HG02840 (cell line): ENCODE measurements around the gene ASCC1.
A peak's percentile ranks its signal among the peaks of the same experiment; 100 is the strongest.

Experiments
- ATAC-seq: cut with Tn5 transposase; IDR thresholded peaks from one replicate; pipeline ENCODE4 v1.9.1; 2021; ENCODE audit warnings: mild to moderate bottlenecking, moderate library complexity, moderate number of reproducible peaks; ENCODE audit not compliant: unreplicated experiment, low FRiP score

The ASCC1 gene, protein sequence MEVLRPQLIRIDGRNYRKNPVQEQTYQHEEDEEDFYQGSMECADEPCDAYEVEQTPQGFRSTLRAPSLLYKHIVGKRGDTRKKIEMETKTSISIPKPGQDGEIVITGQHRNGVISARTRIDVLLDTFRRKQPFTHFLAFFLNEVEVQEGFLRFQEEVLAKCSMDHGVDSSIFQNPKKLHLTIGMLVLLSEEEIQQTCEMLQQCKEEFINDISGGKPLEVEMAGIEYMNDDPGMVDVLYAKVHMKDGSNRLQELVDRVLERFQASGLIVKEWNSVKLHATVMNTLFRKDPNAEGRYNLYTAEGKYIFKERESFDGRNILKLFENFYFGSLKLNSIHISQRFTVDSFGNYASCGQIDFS

DNA sequence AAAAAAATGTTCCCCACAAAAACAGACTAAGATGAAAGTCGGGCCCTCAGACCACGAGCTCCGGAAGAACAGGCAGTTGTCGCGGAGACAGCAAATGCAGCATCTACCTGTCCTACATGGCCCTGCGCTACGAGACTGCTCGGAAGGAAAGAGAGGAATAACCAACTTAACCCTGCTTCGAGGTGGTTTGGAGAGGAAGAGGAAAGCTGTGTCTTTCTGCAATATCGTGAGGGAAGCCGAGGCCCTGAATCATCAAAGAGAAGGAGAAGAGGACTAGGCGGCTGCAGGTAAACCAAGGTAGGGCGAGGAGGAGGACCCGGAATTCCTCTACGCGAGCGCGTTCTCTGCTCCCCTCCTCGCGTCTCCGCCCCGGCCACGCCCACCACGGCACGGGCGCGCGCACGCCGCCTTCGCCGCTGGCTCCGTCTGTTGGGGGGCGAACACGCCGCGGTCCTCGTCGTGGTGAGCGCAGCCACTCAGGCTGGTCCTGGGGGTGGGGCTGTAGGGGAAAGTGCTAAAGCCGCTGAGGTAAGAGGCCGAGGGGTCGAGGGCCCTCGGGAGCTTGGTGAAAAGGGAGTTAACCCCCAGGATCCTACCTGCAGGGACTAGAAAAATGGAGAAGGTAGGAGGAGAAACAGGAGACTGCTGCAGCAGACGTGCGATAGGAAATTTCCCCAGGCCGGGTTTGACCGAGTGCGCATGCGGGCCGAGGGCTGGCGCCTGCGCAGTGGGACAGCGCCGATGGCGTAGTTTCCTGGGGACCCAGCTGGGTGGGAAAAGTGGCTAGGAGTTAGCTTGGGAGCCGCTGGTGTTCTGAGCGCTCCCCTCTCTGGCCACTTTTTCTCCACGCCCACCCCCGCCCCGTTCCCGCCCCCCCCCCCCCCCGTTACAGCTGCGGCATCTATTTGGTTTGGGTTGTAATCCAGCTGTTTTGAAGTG, at the start of gene ASCC1, which contains the start of gene ANAPC16:
TSS of gene ASCC1 (minus strand) at position 666 of the 939 bp plus-strand sequence. CDS start 2,978 bp downstream, outside the sequence.
TSS of gene ANAPC16 (plus strand) at position 402 of the 939 bp plus-strand sequence. CDS start 7,903 bp downstream, outside the sequence.
- peak; percentile 76 for ATAC-seq

- ATAC-seq: no peak
These were observed 49.4 kb upstream of the ASCC1 start for GRCh38 chr10:72265508-72265907.

DNA sequence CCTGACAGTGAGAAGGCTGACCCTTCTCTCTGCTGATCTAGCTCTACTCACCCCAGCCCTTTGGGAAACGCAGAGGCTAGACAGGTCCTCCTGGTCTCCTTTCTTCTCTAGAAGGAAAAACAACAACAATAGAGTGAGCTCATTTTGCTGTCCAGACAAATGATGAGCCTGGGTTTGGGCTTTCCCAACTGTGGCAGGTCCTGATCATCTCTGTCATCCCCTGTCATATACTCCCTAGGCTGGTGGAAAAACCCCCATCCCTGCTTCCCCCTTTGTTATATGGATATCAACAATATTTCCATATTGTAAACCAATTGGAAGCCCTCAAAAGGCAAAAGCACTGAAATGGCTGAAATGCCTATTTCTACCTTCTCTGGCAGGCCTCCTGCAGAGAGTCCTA, 48.5 kb upstream of the ASCC1 start:
- ATAC-seq: no peak

GRCh38 chr10:72263613-72264241, 47.7 kb upstream of the ASCC1 start:
- no peak for ATAC-seq

DNA sequence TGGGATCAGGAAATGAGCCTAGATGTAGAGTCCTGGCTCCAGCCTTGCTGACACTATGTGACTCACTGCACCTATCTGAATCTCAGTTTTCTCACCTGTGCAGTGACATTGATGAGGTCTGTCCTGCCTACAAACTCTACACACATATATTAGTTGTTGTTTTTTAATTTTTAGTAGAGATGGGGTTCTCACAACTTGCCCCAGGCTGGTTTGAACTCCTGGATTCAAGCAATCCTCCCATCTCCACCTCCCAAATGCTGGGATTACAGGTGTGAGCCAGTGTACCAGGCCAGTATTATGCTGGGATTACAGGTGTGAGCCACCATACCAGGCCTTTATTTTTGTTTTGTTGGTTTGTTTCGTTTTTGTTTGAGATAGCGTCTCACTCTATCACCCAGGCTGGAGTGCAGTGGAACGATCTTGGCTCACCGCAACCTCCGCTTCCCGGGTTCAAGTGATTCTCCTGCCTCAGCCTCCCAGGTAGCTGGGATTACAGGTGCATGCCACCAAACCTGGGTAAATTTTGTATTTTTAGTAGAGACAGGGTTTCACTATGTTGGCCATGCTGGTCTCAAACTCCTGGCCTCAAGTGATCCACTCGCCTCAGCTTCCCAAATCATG, 45.8 kb upstream of the ASCC1 start:
- no peak for ATAC-seq

- peak; percentile 40 for ATAC-seq
These were observed 45.1 kb upstream of the ASCC1 start for GRCh38 chr10:72260976-72261783.

GRCh38 chr10:72260239-72260975, 44.3 kb upstream of the ASCC1 start:
- peak; percentile 50 for ATAC-seq

GRCh38 chr10:72259491-72260238, 43.6 kb upstream of the ASCC1 start:
- no peak for ATAC-seq

- ATAC-seq: no peak
These were observed 42.5 kb upstream of the ASCC1 start for GRCh38 chr10:72258617-72259016.

GRCh38 chr10:72257051-72257892, 41.2 kb upstream of the ASCC1 start:
- no peak for ATAC-seq

DNA sequence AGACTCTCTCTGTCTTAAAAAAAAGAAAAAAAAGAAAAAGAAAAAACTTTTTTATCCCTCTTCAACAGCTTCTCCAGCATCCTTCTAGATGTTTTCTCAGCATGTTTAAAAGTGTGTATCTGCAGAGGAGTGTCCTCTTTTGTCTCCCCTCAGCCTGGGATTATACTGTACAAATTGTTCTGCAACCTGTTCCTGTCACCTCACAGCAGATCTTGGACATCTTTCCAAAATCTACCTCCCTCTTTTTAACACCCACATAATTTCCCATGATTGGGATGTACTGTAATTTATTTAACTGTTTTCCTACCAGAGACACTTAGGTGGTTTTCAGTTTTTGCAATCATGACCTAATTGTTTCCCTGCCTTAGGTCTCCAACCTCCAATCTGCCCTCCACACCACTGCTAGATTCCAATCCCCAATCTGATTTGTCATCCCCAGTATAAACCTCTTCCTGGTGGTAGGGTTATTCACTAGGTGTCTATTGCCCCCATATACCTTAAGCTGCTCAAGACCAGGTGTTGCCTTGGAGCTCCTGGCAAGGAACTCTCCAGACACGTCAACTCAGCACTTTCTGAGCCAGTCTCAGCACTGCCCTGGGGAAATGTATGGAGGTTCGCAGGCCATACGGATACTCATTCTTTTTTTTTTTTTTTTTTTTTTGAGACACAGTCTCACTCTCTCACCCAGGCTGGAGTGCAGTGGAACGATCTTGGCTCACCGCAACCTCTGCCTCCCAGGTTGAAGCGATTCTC, 40.1 kb upstream of the ASCC1 start:
- ATAC-seq: no peak

- no peak for ATAC-seq
These were observed 38.9 kb upstream of the ASCC1 start for GRCh38 chr10:72254813-72255568.

GRCh38 chr10:72253578-72253977, 37.5 kb upstream of the ASCC1 start:
- no peak for ATAC-seq

GRCh38 chr10:72252972-72253371, 36.9 kb upstream of the ASCC1 start:
- no peak for ATAC-seq

DNA sequence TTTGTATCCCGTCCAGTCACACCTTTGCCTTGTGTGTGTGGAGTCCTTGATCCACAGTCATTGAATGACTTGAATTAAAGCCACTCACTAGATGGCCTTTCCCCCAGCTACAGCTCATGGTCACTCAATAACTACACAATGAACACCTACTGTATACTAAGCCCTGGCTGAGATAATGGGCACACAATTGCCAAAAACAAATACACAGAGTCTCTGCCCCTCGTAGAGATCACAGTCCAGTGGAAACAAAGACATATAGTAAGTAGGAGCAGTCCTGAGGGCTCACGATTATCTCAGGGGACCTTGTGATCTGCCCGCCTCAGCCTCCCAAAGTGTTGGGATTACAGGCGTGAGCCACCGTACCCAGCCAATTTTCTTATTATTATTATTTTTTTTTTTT, 35.6 kb upstream of the ASCC1 start:
- no peak for ATAC-seq

- ATAC-seq: no peak
These were observed 34.6 kb upstream of the ASCC1 start for GRCh38 chr10:72250666-72251065.
